Esophagus squamous epithelium (tissue), 5 donors: ENCODE measurements around the gene GGT5. TPM values are rescaled to one million over a fixed set of nuclear protein-coding genes. Genes with fewer than 3 reads are reported as not detected.
A peak's percentile ranks its signal among the peaks of the same experiment; 100 is the strongest.
"Not testable (repeated sequence)": the region's sequence is repeated elsewhere in the genome, so short reads cannot be mapped to it uniquely, and the experiment has no call there.

Experiments used
- DNase-seq: peaks from one replicate; lab custom pipeline; 2025; lab: John Stamatoyannopoulos, UW
- H3K27ac ChIP-seq, 4 donors: fragments of 200-600 bp; sonication (generic); one replicate each; pipeline ENCODE4 v1.5.1; 2016 to 2019; ENCODE audit warnings: mild to moderate bottlenecking in 1 of 4
- H3K27me3 ChIP-seq, 4 donors: fragments of 200-600 bp; sonication (generic); 1 replicate in 3 of 4; 2 replicates in 1 of 4; pipeline versions ENCODE4 v1.5.1 to v1.6.0; 2017 to 2021; ENCODE audit warnings: antibody characterized with exemption in 1 of 4
- H3K36me3 ChIP-seq, 3 donors: fragments of 200-600 bp; sonication (generic); one replicate each; pipeline ENCODE4 v1.5.1; 2016 to 2019
- H3K4me1 ChIP-seq, 3 donors: fragments of 200-600 bp; sonication (generic); one replicate each; pipeline ENCODE4 v1.5.1; 2017 to 2019
- H3K4me3 ChIP-seq, 4 donors: fragments of 200-600 bp; sonication (generic); 1 replicate in 3 of 4; 2 replicates in 1 of 4; pipeline ENCODE4 v1.5.1; 2016 to 2019; ENCODE audit warnings: mild to moderate bottlenecking in 2 of 4, moderate library complexity in 1 of 4
- H3K9me3 ChIP-seq, 3 donors: fragments of 200-600 bp; sonication (generic); one replicate each; pipeline ENCODE4 v1.5.1; 2016 to 2019
- POLR2A ChIP-seq, 4 donors: fragments of 450-650 bp; IDR thresholded peaks; one replicate each; pipeline ENCODE4 v1.6.1; 2017; ENCODE audit warnings: antibody characterized with exemption in 4 of 4, mild to moderate bottlenecking in 4 of 4, moderate library complexity in 3 of 4
- WGBS, 2 donors: methylation state at CpG; one replicate each; pipeline ENCODE4 v1.1.5; 2018; 5-methylcytosine and 5-hydroxymethylcytosine counted together
- intact Hi-C: fragments of 100-400 bp; cut with DNase I; formaldehyde crosslinking; loops from one replicate; pipeline ENCODE4 v1.15.0; 2022
- total RNA-seq, 4 donors: library from RNA; depleted of rRNA; stranded (reverse); fragments of >200 nt; gene quantifications; one replicate each; pipeline ENCODE4 v1.1.0, GENCODE V29; 2016
- TF ChIP-seq, protein P1 (sequence below), 6 experiments: fragments of 450-650 bp in 4 of 6; fragments of 200-600 bp in 2 of 6; sonication (generic) in 2 of 6; IDR thresholded peaks; one replicate each; pipeline ENCODE4 v1.5.1; 2016 to 2019; ENCODE audit warnings: antibody characterized with exemption in 6 of 6, mild to moderate bottlenecking in 4 of 6, moderate library complexity in 4 of 6
- donor health status: DM: yes; HTN: yes; CAD: no.

GGT5 gene
- total RNA-seq, 4 donors from 2014 or later = 2.6 to 26.5 (median 7.1) TPM

- intact Hi-C loops = loop anchor here (5.0 kb wide), 1 partner anchor 62 kb away; the partner anchor contains the start of gene GGT5
- Histone ChIP-seq H3K27me3 (no peaks in the 10 kb centered on the region), H3K36me3 (peaks cover 0 to 6% (median 0%) of the 10 kb centered on the region in 3 donors), H3K27ac (no peak overlapping the region), H3K4me1 (peaks cover 20 to 65% (median 39%) of the 10 kb centered on the region in 3 donors), H3K9me3 (no peaks in the 10 kb centered on the region), H3K4me3 (no peak overlapping the region)
- TF ChIP-seq, protein P1, sequence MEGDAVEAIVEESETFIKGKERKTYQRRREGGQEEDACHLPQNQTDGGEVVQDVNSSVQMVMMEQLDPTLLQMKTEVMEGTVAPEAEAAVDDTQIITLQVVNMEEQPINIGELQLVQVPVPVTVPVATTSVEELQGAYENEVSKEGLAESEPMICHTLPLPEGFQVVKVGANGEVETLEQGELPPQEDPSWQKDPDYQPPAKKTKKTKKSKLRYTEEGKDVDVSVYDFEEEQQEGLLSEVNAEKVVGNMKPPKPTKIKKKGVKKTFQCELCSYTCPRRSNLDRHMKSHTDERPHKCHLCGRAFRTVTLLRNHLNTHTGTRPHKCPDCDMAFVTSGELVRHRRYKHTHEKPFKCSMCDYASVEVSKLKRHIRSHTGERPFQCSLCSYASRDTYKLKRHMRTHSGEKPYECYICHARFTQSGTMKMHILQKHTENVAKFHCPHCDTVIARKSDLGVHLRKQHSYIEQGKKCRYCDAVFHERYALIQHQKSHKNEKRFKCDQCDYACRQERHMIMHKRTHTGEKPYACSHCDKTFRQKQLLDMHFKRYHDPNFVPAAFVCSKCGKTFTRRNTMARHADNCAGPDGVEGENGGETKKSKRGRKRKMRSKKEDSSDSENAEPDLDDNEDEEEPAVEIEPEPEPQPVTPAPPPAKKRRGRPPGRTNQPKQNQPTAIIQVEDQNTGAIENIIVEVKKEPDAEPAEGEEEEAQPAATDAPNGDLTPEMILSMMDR (IDR thresholded peaks at IDR 0.05) = no peak
- no peak for TF ChIP-seq POLR2A (IDR thresholded peaks at IDR 0.05)
- WGBS, 2 donors = 80 to 100% methylated on average over 1 to 2 of the region's 16 CpGs
- DNase-seq = no peak
Measured at GRCh38 chr22:24185001-24185500, 59.8 kb downstream of the GGT5 start.

- Histone ChIP-seq H3K36me3 (peaks cover 0 to 6% (median 0%) of the 10 kb centered on the region in 3 donors), H3K9me3 (no peaks in the 10 kb centered on the region), H3K27me3 (no peaks in the 10 kb centered on the region), H3K4me3 (no peak overlapping the region), H3K27ac (no peak overlapping the region), H3K4me1 (peaks cover 12 to 65% (median 31%) of the 10 kb centered on the region in 3 donors)
- 64 to 68% methylated on average over 7 to 14 of the region's 16 CpGs for WGBS, 2 donors
- no peak for DNase-seq
- TF ChIP-seq, protein P1 (IDR thresholded peaks at IDR 0.05) = no peak
- no peak for TF ChIP-seq POLR2A (IDR thresholded peaks at IDR 0.05)
- intact Hi-C loops = no loop called here
Measured at GRCh38 chr22:24184057-24184798, 60.7 kb downstream of the GGT5 start.

GRCh38 chr22:24183321-24184031 is 61.4 kb downstream of the GGT5 start:
- peaks cover 0 to 10% (median 0%) of the 10 kb centered on the region in 3 donors for H3K36me3 ChIP-seq
- intact Hi-C loops = no loop called here
- no peak for DNase-seq
- H3K27me3 ChIP-seq = no peaks in the 10 kb centered on the region
- no peaks in the 10 kb centered on the region for H3K9me3 ChIP-seq
- no peak overlapping the region for H3K27ac ChIP-seq
- H3K4me3 ChIP-seq = no peak overlapping the region
- peaks cover 8 to 61% (median 28%) of the 10 kb centered on the region in 3 donors for H3K4me1 ChIP-seq
- WGBS, 2 donors = 50 to 59% methylated on average over 7 to 11 of the region's 24 CpGs
- no peak for TF ChIP-seq POLR2A (IDR thresholded peaks at IDR 0.05)
- TF ChIP-seq, protein P1 (IDR thresholded peaks at IDR 0.05) = no peak

- H3K4me3 ChIP-seq, DNase-seq, H3K27ac ChIP-seq, H3K9me3 ChIP-seq, intact Hi-C loops, H3K27me3 ChIP-seq: not testable (repeated sequence)
- Histone ChIP-seq H3K4me1 (peaks cover 8 to 61% (median 28%) of the 10 kb centered on the region in 3 donors), H3K36me3 (peaks cover 0 to 14% (median 4%) of the 10 kb centered on the region in 3 donors)
- WGBS, 2 donors = 100% methylated on average over 1 of the region's 11 CpGs; no CpG with 5 or more reads in 1 of the 2 donors
Measured at GRCh38 chr22:24182900-24183246, 62.0 kb downstream of the GGT5 start.

- Histone ChIP-seq H3K27ac (peak overlapping the region in 2 of 4 donors; percentile 37 to 64), H3K4me1 (peaks cover 8 to 66% (median 28%) of the 10 kb centered on the region in 3 donors), H3K4me3 (peak overlapping the region in 1 of 4 donors; percentile 1), H3K36me3 (peaks cover 0 to 16% (median 4%) of the 10 kb centered on the region in 3 donors), H3K27me3 (no peaks in the 10 kb centered on the region), H3K9me3 (no peaks in the 10 kb centered on the region)
- intact Hi-C loops = no loop called here
- TF ChIP-seq, protein P1 (IDR thresholded peaks at IDR 0.05) = no peak
- no peak for TF ChIP-seq POLR2A (IDR thresholded peaks at IDR 0.05)
- 64 to 76% methylated on average over 5 to 8 of the region's 20 CpGs for WGBS, 2 donors
- no peak for DNase-seq
Measured at GRCh38 chr22:24181996-24182899, 62.6 kb downstream of the GGT5 start.
